ENCODE results near the gene PNPLA8. TPM values are rescaled to one million over a fixed set of nuclear protein-coding genes. Genes with fewer than 3 reads are reported as not detected.

The PNPLA8 gene
- total and polyA plus RNA-seq, 2 of the 4 experiments (the other 2 are of a cell fraction) = 7.0 to 14.5 TPM

GRCh38 chr7:108561047-108561619 is 35.2 kb upstream of the PNPLA8 start:
- no peak overlapping the region for H3K18ac ChIP-seq (ENCODE audit: low read depth, low read length)
- H2BK5ac ChIP-seq (ENCODE audit: low read depth, low read length, poor library complexity, severe bottlenecking) = peak overlapping the region; percentile 39
- no peaks in the 10 kb centered on the region for H4K20me1 ChIP-seq (ENCODE audit: insufficient read depth, low read length)
- H3K79me1 ChIP-seq (ENCODE audit: low read depth in 1 of 2, low read length in 2 of 2) = peaks cover 6 to 18% of the 10 kb centered on the region in 2 experiments
- no peak overlapping the region for H3K4me3 ChIP-seq (ENCODE audit: insufficient read depth, low read depth, low read length)
- intact Hi-C loops (cut with micrococcal nuclease) = no loop called here
- H3K36me3 ChIP-seq (ENCODE audit: control insufficient read depth, insufficient read depth, low read length) = peaks cover 1% of the 10 kb centered on the region; the same call in 1 of the 2 replicates
- in situ Hi-C loops (cut with MboI; ENCODE audit: low sequenced_read_pairs) = no loop called here
- H3K27me3 ChIP-seq (ENCODE audit: control insufficient read depth, insufficient read depth, low read length) = no peaks in the 10 kb centered on the region
- H3K4me2 ChIP-seq (ENCODE audit: low read depth, low read length) = peak overlapping the region; percentile 42; the same call in 1 of the 2 replicates
- no peak overlapping the region for H4K5ac ChIP-seq (ENCODE audit: low read depth, low read length)
- ChIA-PET CTCF (no interaction called here), POLR2A (ENCODE audit: unreplicated experiment) (interaction anchor here (0.6 to 0.7 kb wide), 2 partner anchors 28 to 387 kb away, joined by 3 to 8 read pairs; no protein-coding TSS in a partner anchor)
- WGBS, 2 experiments (ENCODE audit: extremely low coverage in 2 of 2, insufficient read length in 1 of 2) = no CpG with 5 or more reads among the region's 4 CpGs
- H3K9me3 ChIP-seq (ENCODE audit: control insufficient read depth, insufficient read depth, low read length) = peaks cover 10% of the 10 kb centered on the region
- peak overlapping the region in 1 of 2 experiments; percentile 46; a peak in 1 of 4 replicates for H4K8ac ChIP-seq (ENCODE audit: low read depth in 2 of 2, low read length in 2 of 2)
- no peak overlapping the region for H2AK5ac ChIP-seq (ENCODE audit: low read depth, low read length)
- TF ChIP-seq BHLHE40 (IDR thresholded peaks at IDR 0.05; ENCODE audit: low read depth, low read length) = peak; percentile 21; the same call in 1 of the 2 replicates
- no peak for TF ChIP-seq RAD21 (IDR thresholded peaks at IDR 0.05; ENCODE audit: low read length)
- TF ChIP-seq MAZ (IDR thresholded peaks at IDR 0.05; ENCODE audit: borderline replicate concordance, low read depth, low read length) = no peak
- no peak for TF ChIP-seq RFX5 (IDR thresholded peaks at IDR 0.05; ENCODE audit: low read depth, low read length)
- H3K14ac ChIP-seq (replicated peaks; ENCODE audit: low read depth, low read length) = 0 out of 2 replicates have a peak overlapping the region, but pooled peaks have one; percentile 9
- dilution Hi-C loops (cut with HindIII; ENCODE audit: low sequenced_read_pairs, unreplicated experiment) = no loop called here
- H2BK15ac ChIP-seq (ENCODE audit: low read depth, low read length) = no peak overlapping the region
- no peaks in the 10 kb centered on the region for H3K9me1 ChIP-seq (ENCODE audit: insufficient read depth, low read length)
- ATAC-seq (ENCODE audit: low read depth) = peak; percentile 32; the same call in 1 of the 2 replicates
- no peak overlapping the region; the same call in 1 of the 2 replicates for H3K4ac ChIP-seq (ENCODE audit: low read depth, low read length)
- H3K27ac ChIP-seq (ENCODE audit: insufficient read depth, low read length) = no peak overlapping the region
- BruUV-seq (replicated peaks) = no TSS peak
- H2AK9ac ChIP-seq (replicated peaks; ENCODE audit: low read depth, low read length, poor library complexity) = no peak overlapping the region
- H2AFZ ChIP-seq (replicated peaks; ENCODE audit: low read length, poor library complexity) = peak overlapping the region; percentile 37
- H3K4me1 ChIP-seq (ENCODE audit: control insufficient read depth, insufficient read depth, low read length) = no peaks in the 10 kb centered on the region
- H4K91ac ChIP-seq (ENCODE audit: insufficient read depth, low read depth, low read length) = no peak overlapping the region
- no peak overlapping the region; the same call in 1 of the 2 replicates for H2BK120ac ChIP-seq (ENCODE audit: low read depth, low read length)
- H3K9ac ChIP-seq (ENCODE audit: low read depth, low read length) = no peak overlapping the region
- DNase-seq = peak; percentile 45
- no peak overlapping the region for H3K56ac ChIP-seq (ENCODE audit: extremely low read depth, insufficient read depth, low read length)
- no peak overlapping the region for H3K23ac ChIP-seq (ENCODE audit: low read depth, low read length)
- no peak overlapping the region for H2BK20ac ChIP-seq (ENCODE audit: low read depth, low read length)

All from IMR-90 (cell line).